Mesothelial cell of epicardium (in vitro differentiated cells): ENCODE measurements around the gene TMEM129. TPM values are rescaled to one million over a fixed set of nuclear protein-coding genes. Genes with fewer than 3 reads are reported as not detected.

ENCODE experiments used
- DNase-seq, 2 experiments: peaks; one replicate each; pipeline ENCODE4 v3.0.0; 2021; ENCODE audit warnings: low spot score in 2 of 2; ENCODE audit not compliant: unreplicated experiment in 2 of 2
- H3K27ac Mint-ChIP-seq: 2 replicates; pipeline ENCODE4 v1.8.0; 2021; ENCODE audit warnings: mixed read lengths
- H3K27me3 Mint-ChIP-seq: 2 replicates; pipeline ENCODE4 v1.8.0; 2021; ENCODE audit warnings: low read depth, mixed read lengths
- H3K36me3 Mint-ChIP-seq: 2 replicates; pipeline ENCODE4 v1.8.0; 2021; ENCODE audit warnings: mixed read lengths
- H3K4me1 Mint-ChIP-seq: 2 replicates; pipeline ENCODE4 v1.8.0; 2021; ENCODE audit warnings: mixed read lengths
- H3K4me3 Mint-ChIP-seq: 2 replicates; pipeline ENCODE4 v1.8.0; 2021; ENCODE audit warnings: mild to moderate bottlenecking, moderate library complexity, mixed read lengths
- H3K9me3 Mint-ChIP-seq: 2 replicates; pipeline ENCODE4 v1.8.0; 2021; ENCODE audit warnings: mixed read lengths
- total RNA-seq: library from RNA; stranded (reverse); gene quantifications from 3 replicates; pipeline ENCODE4 v1.2.1, GENCODE V29; 2021
- TF ChIP-seq, protein P1 (sequence below): fragments of 200-600 bp; sonication (generic); IDR thresholded peaks from one replicate; pipeline ENCODE4 v1.5.0; 2021; ENCODE audit warnings: antibody characterized with exemption; ENCODE audit not compliant: unreplicated experiment

Gene TMEM129
- total RNA-seq, 1 donor from 2014 or later = 37.8 TPM

DNA sequence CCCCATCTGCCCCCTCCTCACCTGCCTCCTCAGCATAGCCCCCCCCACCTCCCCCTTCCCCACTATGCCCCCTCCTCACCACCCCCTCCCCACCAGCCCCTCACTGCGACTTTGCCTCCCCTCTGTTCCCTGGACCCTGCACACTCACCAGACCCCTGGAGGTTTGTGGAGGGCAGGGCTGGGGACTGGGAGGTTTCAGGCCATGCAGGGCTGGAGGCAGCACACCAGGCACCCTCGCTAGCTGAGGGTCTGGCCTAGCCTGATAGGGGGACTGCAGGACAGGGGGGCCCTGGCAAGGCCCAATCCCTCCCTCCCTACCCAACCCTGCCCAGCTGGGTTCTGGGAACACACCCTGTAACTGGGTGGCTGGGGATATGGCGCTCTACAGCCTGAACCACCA is 28.2 kb upstream of the TMEM129 start:
- H3K4me3 Mint-ChIP-seq = no peak overlapping the region
- no peaks in the 10 kb centered on the region for H3K4me1 Mint-ChIP-seq
- H3K27ac Mint-ChIP-seq = no peak overlapping the region
- H3K36me3 Mint-ChIP-seq = peaks cover 3% of the 10 kb centered on the region
- TF ChIP-seq, protein P1, sequence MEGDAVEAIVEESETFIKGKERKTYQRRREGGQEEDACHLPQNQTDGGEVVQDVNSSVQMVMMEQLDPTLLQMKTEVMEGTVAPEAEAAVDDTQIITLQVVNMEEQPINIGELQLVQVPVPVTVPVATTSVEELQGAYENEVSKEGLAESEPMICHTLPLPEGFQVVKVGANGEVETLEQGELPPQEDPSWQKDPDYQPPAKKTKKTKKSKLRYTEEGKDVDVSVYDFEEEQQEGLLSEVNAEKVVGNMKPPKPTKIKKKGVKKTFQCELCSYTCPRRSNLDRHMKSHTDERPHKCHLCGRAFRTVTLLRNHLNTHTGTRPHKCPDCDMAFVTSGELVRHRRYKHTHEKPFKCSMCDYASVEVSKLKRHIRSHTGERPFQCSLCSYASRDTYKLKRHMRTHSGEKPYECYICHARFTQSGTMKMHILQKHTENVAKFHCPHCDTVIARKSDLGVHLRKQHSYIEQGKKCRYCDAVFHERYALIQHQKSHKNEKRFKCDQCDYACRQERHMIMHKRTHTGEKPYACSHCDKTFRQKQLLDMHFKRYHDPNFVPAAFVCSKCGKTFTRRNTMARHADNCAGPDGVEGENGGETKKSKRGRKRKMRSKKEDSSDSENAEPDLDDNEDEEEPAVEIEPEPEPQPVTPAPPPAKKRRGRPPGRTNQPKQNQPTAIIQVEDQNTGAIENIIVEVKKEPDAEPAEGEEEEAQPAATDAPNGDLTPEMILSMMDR = no peak
- no peaks in the 10 kb centered on the region for H3K9me3 Mint-ChIP-seq
- peaks cover 2% of the 10 kb centered on the region for H3K27me3 Mint-ChIP-seq
- no peak for DNase-seq

DNA sequence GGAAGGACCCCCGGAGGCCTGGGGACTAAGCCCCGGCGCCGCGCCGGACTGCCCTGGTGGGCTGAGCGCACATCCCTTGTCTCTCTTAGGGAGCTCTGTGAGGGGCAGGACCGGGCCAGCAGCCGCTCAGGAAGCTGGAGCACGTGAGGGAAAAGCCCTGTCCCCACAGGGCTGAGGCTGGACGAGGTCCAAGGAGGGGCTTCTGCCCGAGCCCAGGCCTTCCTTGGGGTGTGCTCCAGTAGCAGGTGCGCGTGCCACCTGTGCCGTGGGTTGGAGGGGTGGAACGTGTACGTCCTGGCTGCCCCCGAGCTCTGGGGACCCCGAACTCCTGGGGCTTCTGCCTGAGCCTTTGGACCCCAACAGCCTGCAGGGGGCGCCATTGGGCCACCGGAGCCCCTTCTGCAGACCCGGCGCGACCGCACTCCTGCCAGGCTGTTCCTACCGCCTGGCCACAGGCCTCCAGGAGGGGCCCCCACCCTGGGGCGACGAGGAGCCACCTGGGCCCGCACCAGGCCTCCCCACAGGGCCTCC is 27.4 kb upstream of the TMEM129 start:
- peaks cover 7% of the 10 kb centered on the region for H3K36me3 Mint-ChIP-seq
- no peak overlapping the region for H3K4me3 Mint-ChIP-seq
- TF ChIP-seq, protein P1 = peak; percentile 90
- H3K27me3 Mint-ChIP-seq = peaks cover 2% of the 10 kb centered on the region
- no peaks in the 10 kb centered on the region for H3K9me3 Mint-ChIP-seq
- H3K4me1 Mint-ChIP-seq = no peaks in the 10 kb centered on the region
- DNase-seq = peak; percentile 86 to 92
- H3K27ac Mint-ChIP-seq = no peak overlapping the region

DNA sequence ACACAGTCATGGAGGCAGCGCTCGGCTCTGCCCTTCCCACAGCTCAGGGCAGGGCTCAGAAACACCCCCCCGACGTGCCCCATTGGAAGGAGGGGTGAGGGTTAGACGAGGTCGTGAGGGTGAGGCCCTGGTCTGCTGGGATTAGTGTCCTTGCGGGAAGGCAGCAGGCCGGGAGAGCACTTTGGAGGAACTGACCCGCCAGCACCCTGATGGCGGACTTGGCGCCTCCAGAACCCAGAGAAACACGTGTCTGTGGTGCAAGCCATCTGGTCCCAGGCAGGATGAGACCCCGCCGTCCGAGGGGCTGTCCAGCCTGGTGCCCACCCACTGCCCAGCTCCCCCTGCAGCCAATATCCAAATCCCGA is 26.5 kb upstream of the TMEM129 start:
- no peaks in the 10 kb centered on the region for H3K9me3 Mint-ChIP-seq
- TF ChIP-seq, protein P1 = no peak
- DNase-seq = no peak
- no peaks in the 10 kb centered on the region for H3K4me1 Mint-ChIP-seq
- no peak overlapping the region for H3K4me3 Mint-ChIP-seq
- peaks cover 2% of the 10 kb centered on the region for H3K27me3 Mint-ChIP-seq
- H3K27ac Mint-ChIP-seq = no peak overlapping the region
- H3K36me3 Mint-ChIP-seq = peaks cover 9% of the 10 kb centered on the region

DNA sequence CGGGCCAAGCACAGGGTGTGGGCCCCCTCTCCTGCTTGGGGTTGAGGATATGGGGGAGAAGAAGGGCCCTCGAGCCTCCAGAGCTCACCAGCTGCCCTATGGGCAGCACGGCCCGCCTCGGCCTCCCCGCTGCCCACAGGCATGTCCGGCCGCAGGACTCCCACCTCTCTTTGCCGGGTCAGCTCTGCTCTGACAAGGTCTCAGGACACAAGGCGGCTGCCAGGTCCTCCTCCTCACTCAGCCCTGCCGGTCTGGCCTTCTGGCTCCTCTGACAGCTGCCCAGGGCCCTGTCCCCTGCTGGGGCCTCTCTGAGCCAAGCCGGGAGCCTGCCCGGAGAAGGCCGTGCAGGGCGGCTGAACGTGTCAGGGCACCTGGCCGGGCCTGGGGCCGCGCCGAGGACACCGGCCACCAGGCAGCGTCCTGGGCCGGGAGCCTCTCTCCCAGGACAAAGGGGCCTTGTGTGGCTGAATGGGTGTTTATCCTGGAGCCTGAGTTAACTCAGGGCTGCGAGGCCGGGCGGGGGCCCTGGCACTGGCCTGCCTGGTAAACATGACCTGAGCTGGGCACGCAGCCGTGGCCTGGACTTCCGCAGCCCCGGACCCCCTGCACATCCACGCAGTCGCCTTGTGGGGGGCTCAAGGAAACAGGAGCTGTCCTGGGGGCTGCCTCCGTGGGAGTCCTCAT is 25.9 kb upstream of the TMEM129 start:
- DNase-seq = no peak
- H3K9me3 Mint-ChIP-seq = no peaks in the 10 kb centered on the region
- no peak overlapping the region for H3K4me3 Mint-ChIP-seq
- H3K4me1 Mint-ChIP-seq = no peaks in the 10 kb centered on the region
- H3K27ac Mint-ChIP-seq = no peak overlapping the region
- TF ChIP-seq, protein P1 = no peak
- H3K36me3 Mint-ChIP-seq = peaks cover 9% of the 10 kb centered on the region
- peaks cover 2% of the 10 kb centered on the region for H3K27me3 Mint-ChIP-seq

DNA sequence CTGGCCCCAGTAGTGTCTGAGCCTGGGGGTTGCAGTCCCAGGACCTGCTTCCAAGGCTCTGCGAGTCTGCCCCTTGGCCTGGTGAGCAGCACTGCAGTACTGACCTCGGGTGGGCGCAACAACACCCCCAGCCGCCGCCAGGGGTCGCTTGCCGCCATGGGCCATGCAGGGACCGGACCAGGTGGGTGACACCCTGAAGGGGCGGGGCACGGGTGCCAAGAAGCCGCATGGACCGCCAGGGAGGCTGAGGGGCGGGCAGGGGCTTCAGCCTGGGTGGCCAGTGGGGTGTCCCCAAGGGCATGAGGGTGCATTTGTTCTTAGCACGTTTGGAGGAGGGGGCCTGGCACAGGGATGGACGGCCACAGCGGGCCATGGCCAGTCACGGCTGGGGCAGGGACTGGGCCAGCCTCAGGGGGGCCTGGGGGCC is 25.2 kb upstream of the TMEM129 start:
- no peaks in the 10 kb centered on the region for H3K9me3 Mint-ChIP-seq
- H3K27me3 Mint-ChIP-seq = peaks cover 2% of the 10 kb centered on the region
- peaks cover 15% of the 10 kb centered on the region for H3K36me3 Mint-ChIP-seq
- TF ChIP-seq, protein P1 = peak; percentile 93
- H3K4me1 Mint-ChIP-seq = no peaks in the 10 kb centered on the region
- H3K27ac Mint-ChIP-seq = no peak overlapping the region
- no peak overlapping the region for H3K4me3 Mint-ChIP-seq
- peak; percentile 79 to 93 for DNase-seq
